ENCODE measurements around the gene ATP1B2. TPM values are rescaled to one million over a fixed set of nuclear protein-coding genes. Genes with fewer than 3 reads are reported as not detected.

Gene ATP1B2
- total and polyA plus RNA-seq, 9 of the 15 experiments (the other 6 are each of a cell fraction or from before 2014, with no cell fraction given): 0.23 to 6.0 (median 0.99) TPM

DNA sequence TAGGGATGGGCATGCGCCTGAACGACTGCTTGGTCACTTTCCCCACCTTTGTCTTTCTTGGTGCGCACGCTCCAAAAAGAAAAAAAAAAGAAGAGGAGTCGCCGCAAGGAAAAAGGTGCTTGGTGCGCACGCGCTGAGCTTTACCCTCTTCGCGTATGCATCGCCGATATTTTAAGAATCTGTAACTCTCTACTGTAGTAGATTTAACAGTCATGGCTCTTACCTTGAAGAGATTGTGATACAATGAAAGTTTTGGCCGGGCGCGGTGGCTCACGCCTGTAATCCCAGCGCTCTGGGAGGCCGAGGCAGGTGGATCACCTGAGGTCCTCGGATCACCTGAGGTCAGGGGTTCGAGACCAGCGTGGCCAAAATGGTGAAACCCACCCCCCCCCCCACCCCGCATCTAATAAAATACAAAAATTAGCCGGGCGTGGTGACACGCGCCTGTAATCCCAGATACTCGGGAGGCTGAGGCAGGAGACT lies 35.4 kb upstream of the ATP1B2 start:
- intact Hi-C loops (cut with micrococcal nuclease) (loop anchor here (5.0 kb wide), 1 partner anchor 33 kb away; the partner anchor contains the start of gene MPDU1), in situ Hi-C loops (cut with MboI) (no loop called here)
- no peak for DNase-seq (ENCODE audit: extremely low read depth in 1 of 4, low spot score in 3 of 4)
- Histone ChIP-seq H3K27ac (ENCODE audit: extremely low read depth, low read depth, low read length) (peak overlapping the region; percentile 76), H3K4me1 (replicated peaks in 1 of 2; ENCODE audit: control insufficient read depth in 2 of 2, insufficient read depth in 2 of 2, low read length in 2 of 2) (peaks cover 16 to 27% of the 10 kb centered on the region in 2 experiments; a peak in 4 of 5 replicates), H3K4me2 (ENCODE audit: insufficient read depth, low read length) (peak overlapping the region; percentile 71), H3K9ac (ENCODE audit: insufficient read depth in 1 of 2, low read depth in 2 of 2, low read length in 2 of 2) (peak overlapping the region; percentile 65 to 88), H3K4me3 (peak overlapping the region; percentile 38), H3K9me1 (ENCODE audit: control insufficient read depth, insufficient read depth, low read length) (peaks cover 6% of the 10 kb centered on the region), H3K36me3 (ENCODE audit: control insufficient read depth, insufficient read depth, low read length) (peaks cover 7% of the 10 kb centered on the region; the same call in 2 of the 3 replicates), H4K20me1 (replicated peaks; ENCODE audit: control insufficient read depth, insufficient read depth, low read length) (no peaks in the 10 kb centered on the region; the same call in 1 of the 2 replicates), H3K79me2 (ENCODE audit: control insufficient read depth, insufficient read depth, low read length) (peaks cover 40% of the 10 kb centered on the region), H2AFZ (ENCODE audit: low read depth, low read length) (peak overlapping the region; percentile 97), H3K27me3 (ENCODE audit: control insufficient read depth in 2 of 2, insufficient read depth in 2 of 2, low read length in 2 of 2) (no peaks in the 10 kb centered on the region), H3K9me3 (replicated peaks; ENCODE audit: control insufficient read depth, insufficient read depth, low read depth, low read length) (no peaks in the 10 kb centered on the region)
- 7% methylated on average over 18 of the region's 28 CpGs for WGBS (ENCODE audit: insufficient coverage, low coverage, missing lambda C conversion rate)
- BruUV-seq (replicated peaks): no TSS peak
- ChIA-PET POLR2A (interaction anchor here (0.6 to 4.0 kb wide), 7 partner anchors 9 to 1151 kb away, joined by 3 to 28 read pairs (median 4); partner anchors contain the start of genes MPDU1, SAT2 and TP53), CTCF (ENCODE audit: low intra/inter-chr PET ratio) (interaction anchor here (0.5 kb wide), 1 partner anchor 108 kb away, joined by 3 read pairs; no protein-coding TSS in a partner anchor)
- ATAC-seq: no peak
- no peak for FAIRE-seq
- TF ChIP-seq ZNF282 (CRISPR knock-in tag; IDR thresholded peaks at IDR 0.05) (no peak), HNRNPLL (IDR thresholded peaks at IDR 0.05; ENCODE audit: low read depth, low read length, poor library complexity, severe bottlenecking) (peak; percentile 60), MAZ (CRISPR knock-in tag; conservative IDR thresholded peaks at IDR 0.05 in 1 of 2, IDR thresholded peaks at IDR 0.05 in 1 of 2) (0 out of 4 replicates have a peak, but pooled peaks of 1 of the 2 experiments have one; percentile 22), TGIF2 (CRISPR knock-in tag; IDR thresholded peaks at IDR 0.05) (no peak), ZNF239 (CRISPR knock-in tag; IDR thresholded peaks at IDR 0.05) (no peak), CBX5 (IDR thresholded peaks at IDR 0.05; ENCODE audit: borderline replicate concordance, low read depth) (no peak), ZNF384 (IDR thresholded peaks at IDR 0.05; ENCODE audit: low read depth, low read length) (peak; percentile 99), ZNF766 (CRISPR knock-in tag; conservative IDR thresholded peaks at IDR 0.05) (no peak), ZNF12 (CRISPR knock-in tag; IDR thresholded peaks at IDR 0.05) (no peak), CXXC5 (CRISPR knock-in tag; IDR thresholded peaks at IDR 0.05) (no peak; the same call in 1 of the 2 replicates), MEIS2 (IDR thresholded peaks at IDR 0.05; ENCODE audit: partially characterized antibody) (peak; percentile 86), CBX3 (IDR thresholded peaks at IDR 0.05; ENCODE audit: borderline replicate concordance in 1 of 2, low read length in 2 of 2) (no peak), BCOR (IDR thresholded peaks at IDR 0.05) (no peak), SMAD2 (IDR thresholded peaks at IDR 0.05; ENCODE audit: low read depth, low read length) (no peak), CBX2 (IDR thresholded peaks at IDR 0.05; ENCODE audit: insufficient read depth, low read length, poor library complexity, severe bottlenecking) (no peak), NFE2 (IDR thresholded peaks at IDR 0.05; ENCODE audit: low read depth) (peak; percentile 52; the same call in 1 of the 2 replicates), POLR2A (conservative IDR thresholded peaks at IDR 0.05) (0 out of 2 replicates have a peak, but pooled peaks have one; percentile 43), ESRRB (CRISPR knock-in tag; IDR thresholded peaks at IDR 0.05; ENCODE audit: borderline replicate concordance) (no peak), U2AF2 (optimal IDR thresholded peaks at IDR 0.05; ENCODE audit: low read depth, low read length) (no peak)
- TF ChIP-seq, protein P1, sequence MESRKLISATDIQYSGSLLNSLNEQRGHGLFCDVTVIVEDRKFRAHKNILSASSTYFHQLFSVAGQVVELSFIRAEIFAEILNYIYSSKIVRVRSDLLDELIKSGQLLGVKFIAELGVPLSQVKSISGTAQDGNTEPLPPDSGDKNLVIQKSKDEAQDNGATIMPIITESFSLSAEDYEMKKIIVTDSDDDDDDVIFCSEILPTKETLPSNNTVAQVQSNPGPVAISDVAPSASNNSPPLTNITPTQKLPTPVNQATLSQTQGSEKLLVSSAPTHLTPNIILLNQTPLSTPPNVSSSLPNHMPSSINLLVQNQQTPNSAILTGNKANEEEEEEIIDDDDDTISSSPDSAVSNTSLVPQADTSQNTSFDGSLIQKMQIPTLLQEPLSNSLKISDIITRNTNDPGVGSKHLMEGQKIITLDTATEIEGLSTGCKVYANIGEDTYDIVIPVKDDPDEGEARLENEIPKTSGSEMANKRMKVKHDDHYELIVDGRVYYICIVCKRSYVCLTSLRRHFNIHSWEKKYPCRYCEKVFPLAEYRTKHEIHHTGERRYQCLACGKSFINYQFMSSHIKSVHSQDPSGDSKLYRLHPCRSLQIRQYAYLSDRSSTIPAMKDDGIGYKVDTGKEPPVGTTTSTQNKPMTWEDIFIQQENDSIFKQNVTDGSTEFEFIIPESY (CRISPR knock-in tag; IDR thresholded peaks at IDR 0.05): no peak
- TF ChIP-seq, protein P2, sequence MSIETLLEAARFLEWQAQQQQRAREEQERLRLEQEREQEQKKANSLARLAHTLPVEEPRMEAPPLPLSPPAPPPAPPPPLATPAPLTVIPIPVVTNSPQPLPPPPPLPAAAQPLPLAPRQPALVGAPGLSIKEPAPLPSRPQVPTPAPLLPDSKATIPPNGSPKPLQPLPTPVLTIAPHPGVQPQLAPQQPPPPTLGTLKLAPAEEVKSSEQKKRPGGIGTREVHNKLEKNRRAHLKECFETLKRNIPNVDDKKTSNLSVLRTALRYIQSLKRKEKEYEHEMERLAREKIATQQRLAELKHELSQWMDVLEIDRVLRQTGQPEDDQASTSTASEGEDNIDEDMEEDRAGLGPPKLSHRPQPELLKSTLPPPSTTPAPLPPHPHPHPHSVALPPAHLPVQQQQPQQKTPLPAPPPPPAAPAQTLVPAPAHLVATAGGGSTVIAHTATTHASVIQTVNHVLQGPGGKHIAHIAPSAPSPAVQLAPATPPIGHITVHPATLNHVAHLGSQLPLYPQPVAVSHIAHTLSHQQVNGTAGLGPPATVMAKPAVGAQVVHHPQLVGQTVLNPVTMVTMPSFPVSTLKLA (conservative IDR thresholded peaks at IDR 0.05): 0 out of 4 replicates have a peak, but pooled peaks of 1 of the 2 experiments have one; percentile 27
